HG03439 (cell line): Measurements from ENCODE around the gene CCDC97.
"Not testable (repeated sequence)": the region's sequence is repeated elsewhere in the genome, so short reads cannot be mapped to it uniquely, and the experiment has no call there.

ENCODE experiments used
- ATAC-seq: cut with Tn5 transposase; IDR thresholded peaks from one replicate; pipeline ENCODE4 v1.9.1; 2021; ENCODE audit warnings: mild to moderate bottlenecking, moderate library complexity; ENCODE audit not compliant: unreplicated experiment

The CCDC97 gene

GRCh38 chr19:41310033-41310831 is at the start of gene CCDC97:
Gene CCDC97 (plus strand): TSS chr19:41310172. CDS start chr19:41310311, 139 bp downstream.
- ATAC-seq, result peak; percentile 60

GRCh38 chr19:41261474-41262190 is 48.3 kb upstream of the CCDC97 start:
- ATAC-seq, result no peak

- ATAC-seq, result no peak
Measured at GRCh38 chr19:41263042-41263849, 46.7 kb upstream of the CCDC97 start.

DNA sequence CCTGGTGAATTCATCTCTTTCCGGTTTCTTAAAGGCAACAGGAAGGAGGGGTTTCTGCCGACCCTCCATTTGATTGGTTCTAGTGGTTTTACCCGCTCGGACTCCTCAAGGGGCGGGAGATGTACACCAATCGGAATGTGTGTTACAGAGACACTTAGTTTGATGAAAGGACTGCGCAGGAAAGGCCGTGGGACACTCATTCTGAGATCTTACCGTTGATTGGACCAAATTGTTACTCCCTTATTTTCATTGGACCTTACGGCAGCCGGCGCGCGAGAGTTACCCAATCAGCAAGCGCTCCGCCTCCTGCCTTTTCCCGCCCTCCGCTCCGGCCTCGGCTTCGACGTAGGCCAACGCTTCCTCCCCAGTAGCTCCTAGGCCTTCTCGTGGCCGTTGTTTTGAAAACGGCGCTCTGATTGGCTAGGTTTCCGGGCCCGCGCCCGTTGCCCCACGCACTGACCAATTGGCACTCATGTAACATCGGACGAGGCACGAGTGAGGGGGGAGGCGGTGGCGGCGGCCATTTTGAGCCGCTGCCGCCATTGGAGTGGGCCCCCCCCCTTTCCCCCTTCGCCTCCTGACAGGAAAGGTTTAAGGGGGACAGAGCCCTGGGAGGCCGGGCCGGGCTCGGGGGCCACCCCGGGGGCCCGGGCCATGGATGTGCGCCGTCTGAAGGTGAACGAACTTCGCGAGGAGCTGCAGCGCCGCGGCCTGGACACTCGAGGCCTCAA is 46.0 kb upstream of the CCDC97 start, which contains the start of gene HNRNPUL1:
TSS of gene HNRNPUL1 (plus strand) at position 523 of the 731 bp plus-strand sequence. CDS start at position 655, 132 bp downstream.
- ATAC-seq, result peak; percentile 74

DNA sequence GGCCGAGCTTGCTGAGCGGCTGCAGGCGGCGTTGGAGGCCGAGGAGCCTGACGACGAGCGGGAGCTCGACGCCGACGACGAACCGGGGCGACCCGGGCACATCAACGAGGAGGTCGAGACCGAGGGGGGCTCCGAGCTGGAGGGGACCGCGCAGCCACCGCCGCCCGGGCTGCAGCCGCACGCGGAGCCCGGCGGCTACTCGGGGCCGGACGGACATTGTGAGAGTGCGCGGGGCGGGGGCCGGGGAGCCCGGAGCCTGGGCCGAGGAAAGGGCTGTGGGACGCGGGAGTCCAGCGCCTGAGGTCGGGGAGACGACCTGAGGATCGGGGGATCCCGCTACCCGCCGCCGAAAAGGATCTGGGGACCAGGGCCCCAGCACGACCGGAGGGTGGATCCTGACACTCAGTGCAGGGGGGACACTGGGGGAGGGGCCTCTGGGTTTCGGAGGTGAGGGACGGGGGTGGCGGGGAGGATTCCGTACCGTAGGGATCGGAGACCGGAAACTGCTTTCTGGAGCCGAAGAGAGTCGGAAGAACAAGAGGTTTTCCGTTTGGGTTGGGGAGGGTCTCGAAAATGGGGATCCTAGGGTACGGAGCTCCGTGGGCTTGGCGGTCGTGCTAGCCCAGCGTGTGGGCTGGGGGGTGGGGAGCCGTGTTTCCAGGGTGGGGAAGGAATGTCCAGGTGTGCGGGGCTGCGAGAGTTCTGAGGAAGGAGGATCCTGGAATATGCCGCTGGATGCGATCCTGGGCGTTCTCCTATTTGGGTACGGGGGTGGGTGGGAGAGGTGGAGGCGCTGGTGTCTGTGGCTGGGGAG is 45.2 kb upstream of the CCDC97 start:
- no peak for ATAC-seq

DNA sequence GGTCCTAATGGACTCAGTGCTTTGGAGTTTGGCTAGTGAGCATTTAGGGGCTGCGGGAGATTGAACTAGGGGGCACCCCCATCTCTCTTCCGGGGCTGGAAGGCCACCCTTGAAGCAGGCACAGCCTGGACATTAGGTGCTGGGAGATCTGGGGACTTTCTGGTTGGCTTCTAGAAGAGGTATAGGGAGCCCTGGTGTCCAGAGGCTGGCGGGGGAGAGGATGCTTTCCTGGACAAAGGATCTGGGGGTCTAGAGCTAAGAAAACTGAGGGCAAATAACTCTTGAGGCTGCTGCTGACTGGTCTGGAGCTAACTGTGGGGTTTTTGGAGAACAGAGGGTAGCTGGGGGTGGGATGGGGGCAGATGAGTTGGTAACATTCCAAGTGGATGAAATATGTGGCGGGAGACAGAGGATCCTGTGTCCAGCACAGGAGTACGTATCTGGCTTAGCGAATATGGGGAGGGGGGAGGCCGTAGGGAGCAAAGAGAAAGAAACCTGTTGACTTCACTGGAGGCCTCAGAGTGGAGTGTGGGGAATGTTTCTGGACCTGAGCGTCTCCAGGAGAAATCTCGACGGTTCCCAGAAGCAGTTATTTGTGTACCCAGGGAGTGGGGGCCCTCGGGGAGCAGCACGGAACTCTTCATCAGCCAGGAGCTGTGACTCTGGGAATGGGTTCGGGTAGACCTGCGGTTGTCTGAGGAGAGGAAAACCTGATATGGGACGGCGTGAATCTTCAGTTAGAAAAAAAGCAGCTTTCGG is 44.4 kb upstream of the CCDC97 start:
- no peak for ATAC-seq

GRCh38 chr19:41269055-41269454 is 40.9 kb upstream of the CCDC97 start:
- no peak for ATAC-seq

GRCh38 chr19:41269571-41269970 is 40.4 kb upstream of the CCDC97 start:
- no peak for ATAC-seq

- ATAC-seq, result no peak
Measured at GRCh38 chr19:41273076-41273475, 36.9 kb upstream of the CCDC97 start.

- no peak for ATAC-seq
Measured at GRCh38 chr19:41274802-41275201, 35.2 kb upstream of the CCDC97 start.

GRCh38 chr19:41276231-41276630 is 33.7 kb upstream of the CCDC97 start:
- no peak for ATAC-seq

DNA sequence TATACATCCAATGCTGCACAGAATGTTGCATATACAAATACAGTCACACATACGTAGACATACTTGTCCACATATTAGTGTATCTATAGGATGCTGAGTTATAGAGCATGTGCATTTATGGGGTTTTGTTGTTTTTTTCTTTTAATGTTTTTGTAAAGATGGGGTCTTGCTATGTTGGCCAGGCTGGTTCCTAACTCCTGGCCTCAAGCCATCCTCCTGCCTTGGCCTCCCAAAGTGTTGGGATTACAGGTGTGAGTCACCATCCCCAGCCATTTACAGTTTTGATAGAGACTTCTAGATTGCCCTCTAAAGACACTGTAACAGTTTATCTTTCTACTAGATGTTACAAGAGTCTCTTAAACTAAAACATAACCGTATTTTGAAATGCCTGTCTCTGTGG is 31.5 kb upstream of the CCDC97 start:
- no peak for ATAC-seq

GRCh38 chr19:41288673-41289530 is 21.1 kb upstream of the CCDC97 start:
- ATAC-seq, result no peak

DNA sequence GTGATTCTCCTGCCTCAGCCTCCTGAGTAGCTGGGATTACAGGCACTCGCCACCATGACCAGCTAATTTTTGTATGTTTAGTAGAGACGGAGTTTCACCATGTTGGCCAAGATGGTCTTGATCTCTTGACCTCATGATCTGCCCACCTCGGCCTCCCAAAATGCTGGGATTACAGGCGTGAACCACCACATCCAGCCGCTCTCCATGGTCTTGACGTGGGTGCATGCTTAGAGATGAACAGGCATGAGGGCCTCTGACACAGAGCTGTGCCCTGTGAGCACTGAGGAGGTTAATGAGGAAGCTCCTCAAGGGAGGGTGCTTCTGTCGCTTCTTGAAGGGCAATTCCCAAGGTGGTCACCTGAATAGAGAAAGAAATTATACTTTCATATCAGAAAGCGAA is 20.2 kb upstream of the CCDC97 start:
- ATAC-seq, result not testable (repeated sequence)

- ATAC-seq, result no peak
Measured at GRCh38 chr19:41294393-41294792, 15.6 kb upstream of the CCDC97 start.

GRCh38 chr19:41295499-41295898 is 14.5 kb upstream of the CCDC97 start:
- no peak for ATAC-seq

DNA sequence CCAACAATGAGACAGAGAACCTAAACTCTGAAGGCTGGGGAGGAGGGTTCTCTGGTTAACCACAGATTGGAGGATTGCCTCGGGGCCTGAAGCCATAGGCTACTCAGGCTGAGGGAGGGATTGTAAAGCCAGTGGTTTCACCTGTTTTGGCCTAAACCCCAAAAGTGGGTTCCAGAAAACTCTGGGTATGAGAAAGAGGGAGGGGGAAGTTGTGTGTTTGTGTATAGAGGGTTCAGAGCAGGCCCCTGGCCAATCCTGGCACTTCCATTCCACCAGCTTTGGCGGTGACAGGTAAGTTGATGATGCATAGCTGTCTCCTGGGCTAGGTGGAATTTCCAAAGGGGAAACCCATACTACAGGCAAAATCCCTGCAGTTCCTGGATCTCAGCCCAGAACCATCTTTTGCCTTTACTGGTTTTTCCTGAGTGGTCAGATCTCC is 13.5 kb upstream of the CCDC97 start:
- ATAC-seq, result no peak
